HG03520 (cell line): ENCODE data around the gene GPR143.
"Not testable (repeated sequence)": the region's sequence is repeated elsewhere in the genome, so short reads cannot be mapped to it uniquely, and the experiment has no call there.

Experiments
- ATAC-seq: cut with Tn5 transposase; IDR thresholded peaks from one replicate; pipeline ENCODE4 v1.9.1; 2021; ENCODE audit warnings: mild to moderate bottlenecking, moderate library complexity; ENCODE audit not compliant: unreplicated experiment

GPR143 gene

DNA sequence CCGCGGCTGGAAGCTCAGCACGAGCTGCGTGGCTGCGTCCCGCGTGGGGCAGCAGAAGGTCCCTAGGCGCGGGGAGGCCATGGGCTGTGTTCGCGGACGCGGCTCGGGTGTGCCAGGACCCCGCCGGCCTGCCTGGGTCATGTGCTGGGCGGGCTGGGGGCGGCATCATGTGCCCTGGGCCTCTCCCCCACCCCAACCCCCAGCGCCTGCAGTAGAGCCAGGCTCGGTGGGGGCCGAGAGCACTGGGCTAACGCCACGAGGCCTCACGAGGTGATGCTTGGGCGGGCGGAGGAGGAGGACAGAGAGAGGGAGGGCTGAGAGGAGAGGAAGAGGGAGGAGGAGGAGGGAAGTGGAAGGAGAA lies at the start of gene GPR143:
GPR143 (minus strand) TSS at position 111 of the 361 bp plus-strand sequence; CDS start at position 81, 30 bp downstream.
- ATAC-seq: no peak

DNA sequence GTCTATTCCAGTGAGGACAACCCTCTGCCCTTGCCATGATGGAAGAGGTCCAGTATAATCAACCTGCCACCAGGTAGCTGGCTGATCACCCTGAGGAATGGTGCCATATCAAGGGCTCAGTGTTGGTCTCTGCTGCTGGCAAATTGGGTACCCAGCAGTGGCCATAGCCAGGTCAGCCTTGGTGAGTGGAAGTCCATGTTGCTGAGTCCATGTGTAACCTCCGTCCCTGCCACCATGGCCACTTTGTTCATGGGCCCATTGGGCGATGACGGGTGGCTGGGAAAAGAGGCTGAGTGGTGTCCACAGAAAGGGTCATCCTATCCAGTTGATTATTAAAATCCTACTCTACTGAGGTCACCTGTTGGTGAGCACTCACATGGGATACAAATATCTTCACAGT lies 45.4 kb upstream of the GPR143 start:
- not testable (repeated sequence) for ATAC-seq

DNA sequence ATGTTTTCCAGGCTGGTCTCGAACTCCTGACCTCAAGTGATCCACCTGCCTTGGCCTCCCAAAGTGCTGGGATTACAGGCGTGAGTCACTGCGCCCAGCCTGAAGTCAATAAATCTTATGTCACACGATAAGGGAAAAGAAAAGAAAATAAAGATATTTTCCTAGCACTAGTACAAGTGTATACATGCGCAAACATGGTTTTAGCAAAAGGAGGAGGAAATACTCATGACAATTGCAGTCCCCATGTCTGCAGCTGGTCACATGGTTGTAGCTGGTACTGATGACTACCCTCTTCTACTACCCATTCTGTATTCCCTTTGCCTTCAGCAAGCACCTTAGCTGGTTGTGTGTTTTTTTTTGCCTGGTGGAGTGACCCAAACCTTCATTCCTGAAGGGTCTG lies 44.2 kb upstream of the GPR143 start:
- not testable (repeated sequence) for ATAC-seq

DNA sequence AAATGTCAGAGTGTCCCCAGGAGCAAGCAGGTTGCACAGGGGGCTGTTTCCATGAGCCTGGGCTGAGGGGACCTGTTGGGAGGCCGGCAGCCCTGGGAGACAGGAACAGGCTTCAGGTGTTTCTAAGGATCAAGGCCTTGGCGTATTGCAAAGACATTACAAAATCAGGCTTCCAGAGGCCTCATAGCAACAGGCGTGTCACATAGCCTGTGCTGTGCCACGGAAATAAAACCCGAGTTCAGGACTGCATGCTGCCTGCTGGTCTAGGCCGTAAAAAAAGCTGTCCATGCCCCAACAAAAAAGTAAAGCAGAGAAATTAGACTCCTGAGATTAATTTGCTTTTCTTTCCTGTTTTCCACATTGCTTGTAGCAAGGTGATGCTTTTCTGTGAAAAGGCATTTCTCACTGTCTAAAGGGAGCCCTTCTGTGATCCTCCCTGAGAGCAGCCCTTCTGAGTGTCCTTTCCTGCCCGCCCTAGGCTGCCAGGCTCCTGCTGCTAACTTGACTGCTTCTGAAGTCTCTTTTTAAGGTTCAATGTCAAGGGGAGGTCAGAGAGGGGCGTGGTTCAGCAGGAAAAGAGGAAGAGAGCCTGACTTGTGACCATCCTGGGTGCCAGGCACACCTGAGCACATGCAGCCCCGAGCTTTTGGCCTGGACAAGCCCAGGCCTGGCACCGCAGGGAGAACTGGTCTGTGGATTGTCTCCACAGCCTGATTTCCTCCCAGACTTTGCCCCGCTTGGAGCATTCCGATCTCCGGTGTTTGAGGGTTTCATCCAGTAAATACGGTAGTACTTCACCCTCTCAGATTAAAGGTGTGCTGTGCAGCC lies 41.9 kb upstream of the GPR143 start:
- no peak for ATAC-seq

DNA sequence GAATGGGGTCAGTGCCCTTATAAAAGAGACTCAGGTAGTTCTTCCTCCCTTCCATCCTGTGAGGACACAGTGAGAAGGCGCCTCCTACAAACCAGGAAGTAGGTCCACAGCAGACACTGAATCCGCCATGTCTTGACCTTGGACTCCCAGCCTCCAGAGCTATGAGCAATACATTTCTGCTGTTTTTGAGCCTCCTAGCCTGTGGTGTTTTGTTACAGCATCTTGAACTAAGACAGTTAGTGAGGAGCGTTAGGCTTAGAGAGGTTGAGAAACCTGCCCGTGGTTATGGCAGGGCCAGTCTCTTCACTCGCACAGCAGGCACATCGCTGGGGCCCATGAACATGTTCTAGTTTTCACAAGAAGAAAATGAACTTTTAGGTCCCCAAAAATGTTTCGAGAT lies 40.3 kb upstream of the GPR143 start:
- no peak for ATAC-seq

DNA sequence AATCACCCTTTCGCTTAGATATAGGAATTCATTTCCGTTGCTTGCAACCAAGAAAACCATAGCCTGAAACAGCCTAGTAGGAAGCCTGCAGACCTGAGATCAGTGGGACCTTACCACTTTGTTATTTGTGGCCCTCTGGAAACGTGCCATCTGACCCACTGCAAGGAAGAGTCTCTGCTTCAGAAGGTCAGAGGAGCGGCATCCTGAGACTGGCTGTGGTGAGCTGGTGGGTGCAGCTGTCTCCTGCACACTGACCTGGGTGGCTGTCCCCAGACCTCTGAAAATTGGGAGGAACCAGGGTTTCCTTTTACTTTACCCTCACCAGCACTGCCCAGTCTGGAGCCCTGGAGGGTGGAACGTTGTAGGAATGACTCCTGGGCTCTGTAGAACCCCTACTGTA lies 38.8 kb upstream of the GPR143 start:
- ATAC-seq: no peak

DNA sequence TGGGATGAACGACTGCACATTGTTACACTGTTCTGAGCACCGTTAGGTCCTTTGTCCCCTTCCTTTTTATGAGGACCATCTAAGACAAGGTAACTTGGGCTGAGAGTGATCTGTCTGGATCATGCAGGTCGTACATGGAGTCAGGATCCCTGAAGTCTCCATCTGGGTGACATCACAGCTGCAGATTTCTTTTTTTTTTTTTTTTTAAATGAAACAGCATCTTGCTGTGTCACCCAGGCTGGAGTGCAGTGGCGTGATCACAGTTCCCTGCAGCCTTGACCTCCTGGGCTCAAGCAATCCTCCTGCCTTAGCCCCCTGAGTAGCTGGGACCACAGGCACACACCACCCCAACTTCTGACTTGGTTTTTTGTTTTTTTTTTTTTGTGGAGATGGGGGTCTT lies 37.1 kb upstream of the GPR143 start:
- no peak for ATAC-seq

DNA sequence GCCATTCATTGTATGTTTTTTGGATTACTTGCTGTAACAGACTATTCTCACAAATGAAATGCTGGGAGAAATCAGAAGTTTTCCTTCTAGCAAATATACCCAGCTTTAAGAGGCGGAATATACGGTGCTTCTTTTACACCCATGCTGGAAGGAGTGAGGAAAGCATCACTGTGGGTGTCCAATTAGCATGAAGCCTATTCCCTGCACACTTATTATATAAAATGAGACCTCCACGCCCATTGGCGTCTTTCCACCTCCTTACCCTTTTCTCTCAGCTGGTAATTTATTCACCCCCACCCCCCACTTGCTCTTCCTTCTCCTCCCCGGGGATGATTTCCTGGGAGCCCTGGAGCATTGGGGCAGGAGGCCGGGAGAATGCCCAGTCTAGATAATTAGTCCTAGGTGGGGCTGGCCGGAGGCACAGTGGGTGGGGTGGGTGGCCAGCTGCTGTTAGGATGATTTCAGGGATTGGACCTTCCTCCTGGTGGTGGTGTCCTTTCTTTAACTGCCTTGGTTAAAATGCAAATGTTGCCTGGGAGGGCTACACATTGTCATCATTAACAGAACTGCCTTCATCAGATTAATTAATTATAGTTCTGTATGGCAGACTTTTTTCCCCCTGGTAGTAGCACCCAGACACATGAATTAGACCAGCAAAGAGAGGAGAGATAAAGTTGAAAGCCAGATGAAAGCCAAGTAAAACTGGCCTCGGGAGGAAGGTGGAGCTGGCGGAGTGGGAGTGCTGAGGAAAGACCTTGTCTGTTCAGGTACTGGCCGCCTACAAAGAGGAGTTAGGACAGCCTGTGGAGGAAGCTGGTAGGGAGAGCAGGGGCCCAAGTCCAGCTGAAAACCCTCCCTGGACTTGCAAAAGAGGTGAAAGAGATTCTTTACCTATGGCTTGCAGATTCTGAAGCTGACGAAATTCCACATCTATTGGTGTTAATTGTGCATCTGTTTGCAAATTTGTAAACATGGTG lies 32.0 kb upstream of the GPR143 start:
- ATAC-seq: no peak

DNA sequence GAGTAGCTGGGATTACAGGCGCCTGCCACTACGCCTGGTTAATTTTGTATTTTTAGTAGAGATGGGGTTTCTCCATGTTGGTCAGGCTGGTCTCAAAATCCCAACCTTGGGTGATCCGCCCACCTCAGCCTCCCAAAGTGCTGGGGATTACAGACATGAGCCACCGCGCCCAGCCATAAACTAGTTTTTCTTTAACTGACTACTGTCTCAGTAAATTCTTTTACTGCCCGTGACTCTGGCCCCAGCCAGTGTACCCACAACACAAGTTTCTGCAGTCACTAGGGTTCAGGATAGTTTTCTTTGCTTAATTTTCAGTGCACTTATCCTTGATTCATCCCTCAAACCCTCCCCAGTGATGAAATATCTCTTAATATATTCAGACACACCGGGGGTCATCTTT lies 28.8 kb upstream of the GPR143 start:
- ATAC-seq: no peak

DNA sequence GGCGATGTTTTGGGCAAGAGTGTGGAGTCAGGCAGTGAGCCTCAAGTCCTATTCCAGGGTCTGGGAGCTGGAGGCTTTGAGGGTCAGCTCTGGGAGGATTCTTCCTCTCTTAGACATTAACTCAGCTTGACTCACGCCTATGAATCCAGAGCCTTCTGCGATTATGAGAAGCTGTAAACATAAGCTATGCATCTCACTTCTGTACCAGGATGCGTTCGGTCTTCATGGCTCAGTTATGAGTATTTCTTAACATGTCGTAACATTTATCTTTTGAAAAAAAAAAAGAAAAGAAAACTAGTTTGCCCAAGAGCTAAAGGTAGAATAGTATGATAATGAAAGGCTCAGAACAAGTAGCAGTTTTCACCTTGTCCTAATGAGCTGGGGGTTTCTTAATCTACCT lies 25.2 kb upstream of the GPR143 start:
- ATAC-seq: no peak

DNA sequence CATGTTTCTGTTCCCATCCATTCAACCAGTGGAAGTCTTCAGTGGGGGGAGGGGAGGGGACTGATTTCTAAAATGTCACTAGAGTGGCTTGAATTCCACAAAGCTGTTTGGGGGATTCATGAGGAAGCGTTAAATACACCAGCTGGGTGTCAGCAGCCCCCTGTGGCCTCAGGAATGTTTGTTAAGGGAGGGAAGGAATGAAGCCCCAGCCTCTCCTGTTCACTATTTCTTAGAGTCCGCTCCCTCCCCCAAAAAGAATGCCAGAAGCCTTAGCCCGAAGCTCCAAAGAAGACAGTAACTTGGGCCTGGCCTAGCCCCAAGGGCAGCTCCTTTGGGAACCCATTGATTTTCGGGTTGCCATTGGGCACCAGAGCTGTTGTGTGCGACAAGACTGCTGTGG lies 23.9 kb upstream of the GPR143 start:
- no peak for ATAC-seq

DNA sequence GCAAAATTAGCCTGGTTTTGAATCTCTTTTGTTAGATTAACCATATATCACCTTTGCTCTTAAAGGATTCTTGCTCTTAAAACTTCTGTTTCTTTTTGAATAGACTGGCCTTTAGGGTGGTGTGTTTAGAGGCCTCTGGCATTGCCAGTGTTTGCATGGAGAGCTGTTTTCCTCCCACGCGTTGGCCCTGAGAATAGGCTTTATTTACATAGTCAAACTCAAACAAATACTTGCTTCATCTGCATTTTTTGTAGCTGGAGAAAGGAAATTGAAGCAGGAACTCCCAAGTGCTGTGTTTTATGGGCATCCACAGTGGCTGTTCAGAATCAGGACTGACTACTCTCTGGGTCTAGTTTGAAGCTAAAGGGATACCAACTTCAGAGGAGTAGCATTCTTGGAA lies 23.3 kb upstream of the GPR143 start:
- no peak for ATAC-seq

DNA sequence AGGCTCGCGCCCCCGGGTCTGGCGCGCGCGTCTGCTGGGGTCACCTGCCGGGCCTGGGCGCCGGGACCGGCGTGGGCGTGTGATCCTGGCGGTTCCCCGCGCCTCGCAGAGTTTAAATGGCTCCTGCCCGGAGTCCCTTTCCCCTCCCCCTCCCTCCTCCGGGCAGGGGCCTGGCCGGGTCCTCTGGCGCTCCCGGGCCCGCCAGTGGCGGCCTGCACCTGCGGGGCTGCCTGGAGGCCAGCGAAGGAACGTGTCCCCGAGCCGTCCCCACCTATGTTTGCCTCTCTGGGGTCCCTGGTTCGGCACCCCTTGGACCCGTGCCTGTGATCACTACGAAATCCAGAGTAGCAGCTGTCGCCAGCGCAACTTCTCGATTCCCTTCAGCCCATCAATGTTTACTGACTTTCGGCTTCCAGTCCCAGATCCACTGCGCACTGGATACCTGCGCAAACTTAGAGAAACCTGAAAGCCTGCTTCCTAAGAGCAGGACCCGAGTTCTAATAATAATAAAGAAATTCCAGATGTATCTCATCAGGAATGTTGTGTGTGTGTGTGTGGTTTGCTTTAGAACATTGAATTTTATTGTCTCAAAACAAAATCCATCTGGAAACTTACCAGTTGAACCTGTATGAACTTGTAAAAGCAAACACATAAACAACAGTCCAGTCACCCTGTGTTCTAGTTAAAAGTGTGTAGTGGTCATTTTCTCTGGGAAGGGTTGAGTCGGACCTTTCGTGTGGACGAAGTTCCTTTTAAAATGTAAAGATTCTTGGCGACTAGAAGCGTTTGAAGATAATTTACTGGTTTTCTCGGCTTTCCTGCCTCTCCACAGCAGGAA lies 21.4 kb upstream of the GPR143 start:
- ATAC-seq: no peak

DNA sequence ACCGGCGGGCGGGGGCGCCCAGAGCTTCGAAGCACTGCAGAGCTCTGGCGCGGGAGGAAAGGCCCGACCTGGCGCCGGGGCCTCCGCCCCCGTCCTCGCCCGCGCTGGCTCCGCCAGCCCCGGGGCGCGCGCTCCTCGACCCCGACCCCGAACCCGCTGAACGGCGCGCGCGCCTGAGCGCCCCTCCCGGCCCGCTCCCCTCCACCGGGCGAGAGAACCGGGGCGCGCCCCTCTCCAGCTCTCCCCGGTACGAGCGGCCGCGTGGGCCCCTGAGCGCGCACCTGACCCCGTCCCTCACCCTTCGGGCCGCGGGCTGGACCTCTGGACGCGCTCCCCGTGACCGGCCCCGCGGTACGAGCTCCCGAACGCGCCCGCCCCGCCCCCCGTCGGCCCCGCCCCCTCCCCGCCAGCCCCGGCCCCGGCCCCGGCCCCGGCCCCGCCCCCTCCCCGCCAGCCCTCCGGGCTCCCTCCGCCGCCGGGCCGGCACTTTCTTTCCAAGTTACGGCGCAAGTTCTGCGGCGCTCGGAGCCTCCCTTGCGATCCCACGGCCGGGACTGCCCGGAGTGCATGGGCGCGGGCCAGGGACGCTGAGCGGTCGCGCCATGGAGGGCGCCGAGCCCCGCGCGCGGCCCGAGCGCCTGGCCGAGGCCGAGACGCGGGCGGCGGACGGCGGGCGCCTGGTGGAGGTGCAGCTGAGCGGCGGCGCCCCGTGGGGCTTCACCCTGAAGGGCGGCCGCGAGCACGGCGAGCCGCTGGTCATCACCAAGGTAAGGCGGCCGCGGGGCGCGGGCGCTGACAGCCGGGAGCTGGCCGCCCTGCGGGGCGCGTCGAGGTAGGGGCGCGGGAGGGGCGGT lies 20.5 kb upstream of the GPR143 start, which contains the start of gene SHROOM2:
SHROOM2 (plus strand) TSS at position 486 of the 854 bp plus-strand sequence; CDS start at position 603, 117 bp downstream.
- no peak for ATAC-seq

DNA sequence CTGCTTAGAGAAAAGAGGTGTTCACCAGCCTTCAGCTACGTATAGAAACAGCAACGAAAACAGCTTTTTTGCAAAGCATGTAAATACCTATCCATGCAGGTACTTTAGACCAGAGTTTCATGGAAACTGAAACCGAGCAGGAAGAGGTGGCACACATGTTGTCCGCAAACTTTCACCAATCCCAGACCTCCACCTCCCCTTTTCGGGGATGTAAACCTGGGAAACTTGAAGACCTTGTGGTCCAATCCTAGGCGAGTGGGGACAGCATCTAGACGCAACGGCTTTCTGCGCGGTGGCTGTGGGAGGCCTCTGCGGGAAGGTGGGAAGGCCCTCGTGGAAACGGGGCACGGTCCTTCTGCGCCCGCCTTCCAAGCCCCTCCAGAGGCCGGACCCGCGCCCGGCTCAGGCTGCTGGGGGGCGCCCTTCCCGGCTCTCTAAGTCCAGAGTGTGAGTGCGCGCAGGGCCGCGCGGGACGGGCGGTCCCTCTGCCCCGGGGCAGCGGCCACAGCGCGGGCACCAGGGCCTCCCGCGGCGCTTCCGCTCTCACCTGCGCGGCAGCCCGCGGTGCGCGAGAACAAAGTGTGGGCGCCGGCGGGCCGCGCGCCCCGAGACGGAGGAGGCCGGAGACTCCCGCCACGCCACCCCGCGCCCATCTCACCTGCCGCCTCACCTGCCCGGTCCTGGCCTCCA lies 19.8 kb upstream of the GPR143 start:
- no peak for ATAC-seq

DNA sequence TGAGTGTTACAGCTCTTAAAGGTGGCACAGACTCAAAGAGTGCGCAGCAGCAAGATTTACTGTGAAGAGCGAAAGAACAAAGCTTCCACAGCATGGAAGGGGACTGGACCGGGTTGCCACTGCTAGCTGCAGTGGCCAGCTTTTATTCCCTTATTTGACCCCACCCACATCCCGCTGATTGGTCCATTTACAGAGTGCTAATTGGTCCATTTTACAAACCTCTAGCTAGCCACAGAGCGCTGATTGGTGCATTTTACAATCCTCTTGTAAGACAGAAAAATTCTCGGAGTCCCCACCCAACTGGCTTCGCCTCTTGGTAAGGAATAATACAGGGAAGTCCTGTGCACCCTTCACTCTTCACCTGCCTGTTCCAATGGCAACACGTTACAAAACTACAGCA lies 18.7 kb upstream of the GPR143 start:
- no peak for ATAC-seq

DNA sequence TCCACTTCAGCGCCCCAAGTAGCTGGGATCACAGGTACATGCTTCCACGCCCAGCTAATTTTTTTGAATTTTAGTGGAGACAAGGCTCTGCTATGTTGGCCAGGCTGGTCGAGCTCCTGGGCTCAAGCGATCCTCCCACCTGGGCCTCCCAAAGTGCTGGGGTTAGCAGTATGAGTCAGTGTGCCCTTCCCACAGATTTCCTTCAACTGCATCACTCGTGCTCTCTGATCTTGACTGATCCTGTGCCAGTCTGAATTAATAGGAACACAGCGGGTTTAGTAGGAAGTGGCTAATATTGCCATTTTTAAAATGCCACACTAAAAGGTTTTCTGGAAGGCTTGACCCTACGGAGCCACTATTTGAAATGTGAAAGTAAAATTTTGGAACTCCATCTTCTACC lies 16.3 kb upstream of the GPR143 start:
- ATAC-seq: no peak

DNA sequence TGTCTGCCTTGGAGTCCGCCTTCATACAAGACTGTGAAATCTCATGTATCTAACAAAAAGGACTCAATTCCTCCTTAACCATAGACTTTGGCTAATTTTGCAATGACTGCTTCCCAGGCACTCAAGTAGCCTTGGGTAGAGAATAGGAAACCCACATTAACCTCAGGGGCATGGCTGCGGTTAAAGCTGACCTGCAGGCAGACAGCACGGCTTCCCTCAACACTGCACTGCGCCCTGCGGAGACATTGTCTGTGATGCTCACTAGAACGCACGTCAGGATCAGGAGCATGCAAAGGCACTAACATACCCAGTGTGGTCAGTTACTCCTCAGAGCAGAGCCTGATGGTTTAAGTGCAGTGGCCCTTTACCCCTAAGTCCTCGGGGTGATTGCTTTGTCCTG lies 10.3 kb upstream of the GPR143 start:
- no peak for ATAC-seq

DNA sequence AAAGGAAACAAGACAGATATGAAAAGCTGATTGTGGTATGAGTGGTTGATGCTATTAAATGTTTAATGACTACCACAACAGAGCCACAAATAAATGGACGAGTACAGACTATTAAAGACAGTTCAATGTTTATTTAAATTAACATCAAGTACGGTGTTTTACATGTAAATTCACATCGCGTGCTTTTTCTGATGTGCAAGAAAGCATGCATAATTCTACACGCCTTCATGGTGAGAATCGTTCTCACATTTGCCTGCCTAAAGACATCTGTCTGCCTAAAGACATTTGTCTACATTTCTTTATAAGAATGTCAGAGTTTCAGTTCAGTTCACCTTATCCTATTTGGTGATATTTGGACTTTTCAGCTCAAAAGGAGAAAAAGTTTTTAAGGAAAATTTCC lies 7.3 kb upstream of the GPR143 start:
- no peak for ATAC-seq
